ENCODE data around the gene PARP11.
A peak's percentile ranks its signal among the peaks of the same experiment; 100 is the strongest.

The PARP11 gene

DNA sequence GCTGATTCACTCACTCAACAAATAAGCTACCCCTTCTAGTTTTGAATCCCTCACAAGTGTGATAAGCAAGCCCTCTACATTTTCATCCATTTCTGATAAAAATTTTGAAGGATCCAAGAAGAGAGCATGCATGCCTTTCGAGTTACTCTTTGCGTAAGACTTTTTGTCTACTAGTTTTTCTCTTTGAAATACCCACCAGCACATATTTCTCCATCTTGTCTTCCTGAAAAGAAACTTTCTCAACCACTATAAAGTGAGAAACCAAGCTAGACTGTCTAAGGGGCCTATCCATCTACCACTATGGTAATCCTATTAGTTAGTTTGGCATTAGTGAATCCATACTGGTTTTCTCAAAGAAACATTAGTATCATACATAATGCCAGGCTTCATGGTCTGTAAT is 56.9 kb downstream of the PARP11 start:
- no CpG with 5 or more reads among the region's 2 CpGs for WGBS (ENCODE audit: extremely low coverage, insufficient coverage, insufficient read length)
- Histone ChIP-seq H3K27me3 (ENCODE audit: insufficient read depth, low read length) (no peaks in the 10 kb centered on the region), H3K4me2 (ENCODE audit: low read length) (no peak overlapping the region), H2AFZ (ENCODE audit: insufficient read depth, low read length, poor library complexity) (no peak overlapping the region), H3K9ac (ENCODE audit: low read length) (no peak overlapping the region), H3K14ac (ENCODE audit: low read length) (no peak overlapping the region), H3K18ac (ENCODE audit: low read length) (no peak overlapping the region), H3K4me1 (ENCODE audit: control insufficient read depth in 1 of 2, insufficient read depth in 2 of 2, low read length in 2 of 2) (peaks cover 0 to 4% of the 10 kb centered on the region in 2 experiments), H3K79me2 (ENCODE audit: control insufficient read depth, insufficient read depth, low read length, poor library complexity) (no peaks in the 10 kb centered on the region), H4K91ac (ENCODE audit: low read depth, low read length) (no peak overlapping the region), H3K79me1 (ENCODE audit: low read length) (no peaks in the 10 kb centered on the region), H2AK5ac (ENCODE audit: low read length) (no peak overlapping the region), H2BK12ac (ENCODE audit: low read length) (no peak overlapping the region), H2BK5ac (ENCODE audit: low read depth, low read length, poor library complexity) (no peak overlapping the region), H2BK120ac (ENCODE audit: insufficient read depth, low read length, poor library complexity) (no peak overlapping the region), H4K8ac (ENCODE audit: low read depth, low read length) (no peak overlapping the region), H3K23ac (ENCODE audit: low read length) (no peak overlapping the region), H3K9me3 (ENCODE audit: insufficient read depth, low read depth, low read length) (no peaks in the 10 kb centered on the region), H4K12ac (ENCODE audit: low read depth, low read length) (no peak overlapping the region), H3K36me3 (ENCODE audit: control insufficient read depth in 1 of 2, insufficient read depth in 2 of 2, low read length in 2 of 2) (no peaks in the 10 kb centered on the region), H3K4ac (ENCODE audit: low read depth, low read length) (no peak overlapping the region), H3K27ac (ENCODE audit: low read depth, low read length) (no peak overlapping the region), H3K4me3 (ENCODE audit: low read depth, low read length) (no peak overlapping the region)
- DNase-seq = peak in 1 of 2 donors; percentile 82

DNA sequence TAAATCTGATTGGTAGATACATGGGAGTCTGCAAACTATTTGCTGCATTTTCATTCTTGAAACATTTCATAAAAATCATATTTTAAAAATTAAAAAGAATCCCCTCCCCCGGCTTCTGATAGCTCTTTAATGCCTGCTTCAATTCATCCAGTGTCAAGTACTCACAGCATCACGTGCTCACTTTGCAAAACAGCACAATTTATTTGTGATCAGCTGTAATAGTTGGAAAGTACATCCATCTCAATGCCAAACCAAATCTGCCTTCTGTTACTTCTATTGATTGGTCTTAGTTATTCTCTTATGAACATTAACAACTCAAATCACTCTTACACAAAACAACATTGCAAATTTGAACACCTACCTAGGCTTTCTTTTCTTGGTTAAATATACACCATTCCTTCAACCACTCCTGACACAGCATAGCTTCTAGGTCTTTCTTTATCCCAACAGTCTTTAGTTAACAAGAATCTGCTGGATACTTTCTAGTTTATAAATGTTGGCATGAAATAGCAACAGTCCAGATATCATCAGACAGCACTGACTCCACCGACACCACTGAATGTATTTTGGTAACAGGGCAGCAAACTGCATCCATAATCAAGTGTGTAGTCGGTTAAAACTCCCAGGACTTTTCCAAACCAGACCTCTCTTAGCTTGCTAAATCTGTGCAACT is 58.0 kb downstream of the PARP11 start:
- Histone ChIP-seq H3K36me3 (ENCODE audit: control insufficient read depth in 1 of 2, insufficient read depth in 2 of 2, low read length in 2 of 2) (no peaks in the 10 kb centered on the region), H3K4ac (ENCODE audit: low read depth, low read length) (no peak overlapping the region), H3K4me3 (ENCODE audit: low read depth, low read length) (no peak overlapping the region), H3K18ac (ENCODE audit: low read length) (no peak overlapping the region), H4K8ac (ENCODE audit: low read depth, low read length) (no peak overlapping the region), H3K27ac (ENCODE audit: low read depth, low read length) (no peak overlapping the region), H3K9me3 (ENCODE audit: insufficient read depth, low read depth, low read length) (no peaks in the 10 kb centered on the region), H2BK5ac (ENCODE audit: low read depth, low read length, poor library complexity) (no peak overlapping the region), H3K79me1 (ENCODE audit: low read length) (no peaks in the 10 kb centered on the region), H4K12ac (ENCODE audit: low read depth, low read length) (no peak overlapping the region), H3K79me2 (ENCODE audit: control insufficient read depth, insufficient read depth, low read length, poor library complexity) (no peaks in the 10 kb centered on the region), H3K4me2 (ENCODE audit: low read length) (no peak overlapping the region), H3K27me3 (ENCODE audit: insufficient read depth, low read length) (no peaks in the 10 kb centered on the region), H4K91ac (ENCODE audit: low read depth, low read length) (no peak overlapping the region), H3K4me1 (ENCODE audit: control insufficient read depth in 1 of 2, insufficient read depth in 2 of 2, low read length in 2 of 2) (peaks cover 0 to 4% of the 10 kb centered on the region in 2 experiments), H3K23ac (ENCODE audit: low read length) (no peak overlapping the region), H3K14ac (ENCODE audit: low read length) (no peak overlapping the region), H2AK5ac (ENCODE audit: low read length) (no peak overlapping the region), H2AFZ (ENCODE audit: insufficient read depth, low read length, poor library complexity) (no peak overlapping the region), H2BK120ac (ENCODE audit: insufficient read depth, low read length, poor library complexity) (no peak overlapping the region), H2BK12ac (ENCODE audit: low read length) (no peak overlapping the region), H3K9ac (ENCODE audit: low read length) (no peak overlapping the region)
- WGBS (ENCODE audit: extremely low coverage, insufficient coverage, insufficient read length) = no CpG with 5 or more reads among the region's 4 CpGs
- DNase-seq = no peak

DNA sequence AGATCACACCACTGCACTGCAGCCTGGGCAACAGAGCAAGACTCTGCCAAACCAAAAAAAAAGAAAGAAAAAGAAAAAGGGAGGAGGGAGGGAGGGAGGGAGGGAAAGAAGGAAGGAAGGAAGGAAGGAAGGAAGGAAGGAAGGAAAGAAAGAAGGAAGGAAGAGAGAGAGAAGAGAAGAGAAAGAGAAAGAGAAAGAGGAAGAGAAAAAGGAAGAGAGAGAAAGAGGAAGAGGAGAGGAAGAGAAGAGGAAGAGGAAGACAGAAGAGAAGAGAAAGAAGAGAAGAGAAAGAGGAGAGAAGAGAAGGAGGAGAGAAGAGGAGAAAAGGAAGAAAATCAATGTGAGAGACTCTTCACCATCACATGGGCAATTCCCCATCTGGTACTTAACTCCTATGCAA is 62.7 kb downstream of the PARP11 start:
- no peak overlapping the region for H2AFZ ChIP-seq (ENCODE audit: insufficient read depth, low read length, poor library complexity)
- no peak overlapping the region for H3K4me2 ChIP-seq (ENCODE audit: low read length)
- H3K36me3 ChIP-seq (ENCODE audit: control insufficient read depth in 1 of 2, insufficient read depth in 2 of 2, low read length in 2 of 2) = no peaks in the 10 kb centered on the region

GRCh38 chr12:3810016-3810370 is 63.2 kb downstream of the PARP11 start:
- Histone ChIP-seq H3K18ac (ENCODE audit: low read length) (no peak overlapping the region), H3K14ac (ENCODE audit: low read length) (no peak overlapping the region), H3K4ac (ENCODE audit: low read depth, low read length) (no peak overlapping the region), H3K79me2 (ENCODE audit: control insufficient read depth, insufficient read depth, low read length, poor library complexity) (no peaks in the 10 kb centered on the region), H2BK120ac (ENCODE audit: insufficient read depth, low read length, poor library complexity) (no peak overlapping the region), H2BK5ac (ENCODE audit: low read depth, low read length, poor library complexity) (no peak overlapping the region), H3K9ac (ENCODE audit: low read length) (no peak overlapping the region), H3K9me3 (ENCODE audit: insufficient read depth, low read depth, low read length) (no peaks in the 10 kb centered on the region), H3K79me1 (ENCODE audit: low read length) (no peaks in the 10 kb centered on the region), H4K91ac (ENCODE audit: low read depth, low read length) (no peak overlapping the region), H3K4me3 (ENCODE audit: low read depth, low read length) (no peak overlapping the region), H3K27me3 (ENCODE audit: insufficient read depth, low read length) (no peaks in the 10 kb centered on the region), H3K23ac (ENCODE audit: low read length) (no peak overlapping the region), H2BK12ac (ENCODE audit: low read length) (no peak overlapping the region), H3K4me1 (ENCODE audit: control insufficient read depth in 1 of 2, insufficient read depth in 2 of 2, low read length in 2 of 2) (no peaks in the 10 kb centered on the region), H4K12ac (ENCODE audit: low read depth, low read length) (no peak overlapping the region), H2AFZ (ENCODE audit: insufficient read depth, low read length, poor library complexity) (no peak overlapping the region), H4K8ac (ENCODE audit: low read depth, low read length) (no peak overlapping the region), H3K36me3 (ENCODE audit: control insufficient read depth in 1 of 2, insufficient read depth in 2 of 2, low read length in 2 of 2) (no peaks in the 10 kb centered on the region), H2AK5ac (ENCODE audit: low read length) (no peak overlapping the region), H3K27ac (ENCODE audit: low read depth, low read length) (no peak overlapping the region), H3K4me2 (ENCODE audit: low read length) (no peak overlapping the region)
- WGBS (ENCODE audit: extremely low coverage, insufficient coverage, insufficient read length) = no CpG with 5 or more reads among the region's 5 CpGs
- DNase-seq = no peak

More for the DNA sequence above, 62.7 kb downstream of the PARP11 start:
- no peak overlapping the region for H3K4ac ChIP-seq (ENCODE audit: low read depth, low read length)
- H3K18ac ChIP-seq (ENCODE audit: low read length) = no peak overlapping the region
- no peak for DNase-seq
- H3K79me1 ChIP-seq (ENCODE audit: low read length) = no peaks in the 10 kb centered on the region
- no peak overlapping the region for H2AK5ac ChIP-seq (ENCODE audit: low read length)
- H3K4me1 ChIP-seq (ENCODE audit: control insufficient read depth in 1 of 2, insufficient read depth in 2 of 2, low read length in 2 of 2) = no peaks in the 10 kb centered on the region
- H2BK120ac ChIP-seq (ENCODE audit: insufficient read depth, low read length, poor library complexity) = no peak overlapping the region
- no peak overlapping the region for H2BK12ac ChIP-seq (ENCODE audit: low read length)
- H3K27me3 ChIP-seq (ENCODE audit: insufficient read depth, low read length) = no peaks in the 10 kb centered on the region
- H3K4me3 ChIP-seq (ENCODE audit: low read depth, low read length) = no peak overlapping the region
- no peak overlapping the region for H4K8ac ChIP-seq (ENCODE audit: low read depth, low read length)
- no peaks in the 10 kb centered on the region for H3K9me3 ChIP-seq (ENCODE audit: insufficient read depth, low read depth, low read length)
- no peak overlapping the region for H3K27ac ChIP-seq (ENCODE audit: low read depth, low read length)
- H4K91ac ChIP-seq (ENCODE audit: low read depth, low read length) = no peak overlapping the region
- H3K14ac ChIP-seq (ENCODE audit: low read length) = no peak overlapping the region
- no peak overlapping the region for H2BK5ac ChIP-seq (ENCODE audit: low read depth, low read length, poor library complexity)
- H3K9ac ChIP-seq (ENCODE audit: low read length) = no peak overlapping the region
- H3K79me2 ChIP-seq (ENCODE audit: control insufficient read depth, insufficient read depth, low read length, poor library complexity) = no peaks in the 10 kb centered on the region
- no peak overlapping the region for H4K12ac ChIP-seq (ENCODE audit: low read depth, low read length)
- no peak overlapping the region for H3K23ac ChIP-seq (ENCODE audit: low read length)

All from trophoblast cell (in vitro differentiated cells and primary cell).